GM21576 (cell line): ENCODE results near the gene ZNF664.
A peak's percentile ranks its signal among the peaks of the same experiment; 100 is the strongest.

Source experiments
- ATAC-seq: cut with Tn5 transposase; IDR thresholded peaks from one replicate; pipeline ENCODE4 v1.9.1; 2021; ENCODE audit warnings: mild to moderate bottlenecking, moderate library complexity; ENCODE audit not compliant: unreplicated experiment

The ZNF664 gene

DNA sequence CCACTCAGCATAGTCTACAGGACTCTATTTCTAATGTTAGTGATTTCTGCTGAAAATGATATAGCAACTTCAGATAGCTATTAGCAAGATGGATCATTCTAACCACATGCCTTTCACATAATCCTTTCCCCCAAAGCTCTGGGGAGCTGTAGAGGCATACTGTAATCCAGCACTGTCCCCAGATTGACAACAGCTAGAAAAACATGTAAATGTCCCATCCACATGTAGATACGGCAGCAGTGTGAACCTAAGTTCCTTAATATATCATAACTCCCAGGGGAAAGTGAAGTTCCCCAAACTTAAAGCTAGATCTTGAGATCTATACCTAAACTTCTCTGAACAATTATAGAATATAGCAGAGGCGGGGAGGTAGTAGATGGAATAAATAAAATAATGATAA is 14.0 kb downstream of the ZNF664 start:
- ATAC-seq, result no peak

DNA sequence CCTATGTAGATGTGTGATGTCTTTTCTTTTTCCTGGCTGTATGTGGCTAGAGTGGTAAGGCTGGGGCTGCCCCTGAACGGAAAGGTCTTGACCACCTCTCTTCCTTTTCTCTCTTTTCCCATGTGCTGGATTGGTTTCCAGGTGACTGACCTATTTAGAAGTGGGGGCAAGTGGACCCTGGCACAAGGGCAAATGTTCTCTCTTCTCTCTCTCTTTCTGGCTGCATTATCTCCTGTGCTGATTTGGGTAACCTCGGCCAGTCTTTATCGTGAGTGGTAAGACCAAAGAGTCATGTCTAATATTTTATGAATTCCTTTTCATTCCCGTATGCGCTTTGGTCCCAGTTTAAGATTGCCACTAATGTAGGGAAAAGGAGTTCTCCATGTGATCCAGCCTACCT is 16.2 kb downstream of the ZNF664 start:
- ATAC-seq, result no peak

DNA sequence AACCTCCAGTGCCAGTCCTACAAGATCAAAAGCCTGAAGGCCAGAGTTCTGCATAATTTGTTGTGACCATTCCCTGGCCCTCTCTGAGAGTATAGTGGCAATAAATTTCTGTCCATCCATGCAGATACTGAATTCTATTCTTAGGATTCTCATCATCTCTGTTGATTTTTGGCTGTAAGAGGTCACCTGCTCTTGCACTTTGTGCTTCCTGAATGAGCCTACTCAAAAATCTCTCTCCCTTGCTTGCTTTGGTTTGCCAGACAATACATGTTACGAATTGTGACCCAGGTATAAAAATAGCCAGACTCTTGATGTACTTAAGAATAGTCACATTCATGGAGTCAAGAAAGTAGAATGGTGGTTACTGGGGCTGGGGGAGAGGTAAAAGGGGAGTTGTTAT is 16.7 kb downstream of the ZNF664 start:
- ATAC-seq, result no peak

DNA sequence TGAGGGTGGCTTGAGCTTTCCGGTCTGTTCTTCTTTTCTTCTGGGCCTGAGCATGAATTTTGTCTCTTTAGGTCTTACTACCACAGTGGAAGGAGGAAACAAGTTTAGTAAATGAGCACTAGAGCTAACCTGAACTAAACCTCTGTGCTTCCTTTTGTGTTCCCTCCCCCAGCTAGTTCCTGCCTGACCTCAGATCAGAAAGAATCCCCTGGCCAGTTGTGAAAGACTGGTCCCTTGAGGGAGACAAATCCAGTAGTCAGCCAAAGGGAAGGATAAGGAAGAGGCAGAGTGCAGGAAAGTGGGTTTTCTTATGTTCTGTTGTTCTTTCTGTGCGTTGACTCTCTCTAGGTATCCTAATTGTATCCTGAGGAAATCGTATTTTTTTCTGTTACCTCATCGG is 17.5 kb downstream of the ZNF664 start:
- ATAC-seq, result no peak

DNA sequence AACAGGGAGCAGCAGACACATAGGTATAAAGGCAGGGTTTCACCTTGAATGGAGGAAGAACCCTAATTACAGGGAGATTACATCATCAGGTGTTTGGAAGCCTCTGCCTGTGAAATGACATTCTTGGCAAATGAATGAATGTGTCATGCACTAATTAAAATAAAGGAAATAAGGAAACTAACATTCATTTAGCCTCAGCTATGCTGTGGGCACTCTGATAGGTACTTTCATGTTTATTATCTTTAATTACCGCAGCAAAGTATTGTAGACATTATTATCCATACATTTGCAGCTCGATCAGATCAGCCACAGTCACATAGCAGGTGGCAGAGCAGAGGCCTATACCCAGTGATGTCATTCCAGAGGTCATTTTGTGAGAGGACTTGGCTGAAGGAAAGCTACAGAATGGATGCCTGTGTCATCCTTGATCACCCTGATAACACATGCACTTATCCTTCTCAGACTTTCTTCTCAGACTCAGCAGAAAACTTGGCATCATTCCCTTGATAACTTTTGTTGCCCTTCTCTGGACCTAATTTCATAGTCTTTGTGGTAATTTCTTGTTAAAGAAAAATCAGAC is 18.4 kb downstream of the ZNF664 start:
- ATAC-seq, result no peak

DNA sequence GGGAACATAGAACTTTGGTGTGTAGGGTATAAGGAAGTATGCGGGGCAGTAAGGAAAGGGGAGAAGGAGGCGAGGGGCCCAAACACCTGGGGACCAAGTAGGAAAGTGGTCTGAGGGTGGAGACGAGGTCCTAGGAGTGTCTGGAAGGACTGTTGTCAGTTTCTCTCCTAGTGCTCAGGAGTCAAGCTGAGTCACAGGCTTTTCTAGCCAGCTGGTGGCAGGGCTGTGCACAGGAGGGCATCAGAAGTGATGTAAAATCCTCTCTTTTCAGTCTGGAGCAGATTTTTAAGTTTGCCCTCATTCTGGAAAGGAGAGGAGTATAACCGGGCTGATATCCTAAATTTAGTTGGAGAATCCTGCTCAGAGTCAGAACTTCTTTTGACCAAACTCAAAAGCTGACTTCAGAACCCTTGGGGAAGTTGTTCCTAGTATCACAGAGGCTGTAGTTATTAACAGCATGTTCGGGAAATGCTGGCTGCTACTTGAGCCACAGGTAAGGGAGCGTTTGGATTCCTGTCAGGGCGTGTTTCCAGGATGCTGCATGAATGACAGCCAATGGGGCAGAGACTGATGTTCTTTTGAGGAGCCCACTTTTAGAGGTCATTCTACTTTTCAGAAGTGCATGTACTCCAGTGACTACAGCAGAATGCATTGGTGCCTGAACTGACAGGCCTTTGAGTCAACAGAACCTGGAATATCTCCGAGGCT is 19.3 kb downstream of the ZNF664 start:
- ATAC-seq, result no peak

DNA sequence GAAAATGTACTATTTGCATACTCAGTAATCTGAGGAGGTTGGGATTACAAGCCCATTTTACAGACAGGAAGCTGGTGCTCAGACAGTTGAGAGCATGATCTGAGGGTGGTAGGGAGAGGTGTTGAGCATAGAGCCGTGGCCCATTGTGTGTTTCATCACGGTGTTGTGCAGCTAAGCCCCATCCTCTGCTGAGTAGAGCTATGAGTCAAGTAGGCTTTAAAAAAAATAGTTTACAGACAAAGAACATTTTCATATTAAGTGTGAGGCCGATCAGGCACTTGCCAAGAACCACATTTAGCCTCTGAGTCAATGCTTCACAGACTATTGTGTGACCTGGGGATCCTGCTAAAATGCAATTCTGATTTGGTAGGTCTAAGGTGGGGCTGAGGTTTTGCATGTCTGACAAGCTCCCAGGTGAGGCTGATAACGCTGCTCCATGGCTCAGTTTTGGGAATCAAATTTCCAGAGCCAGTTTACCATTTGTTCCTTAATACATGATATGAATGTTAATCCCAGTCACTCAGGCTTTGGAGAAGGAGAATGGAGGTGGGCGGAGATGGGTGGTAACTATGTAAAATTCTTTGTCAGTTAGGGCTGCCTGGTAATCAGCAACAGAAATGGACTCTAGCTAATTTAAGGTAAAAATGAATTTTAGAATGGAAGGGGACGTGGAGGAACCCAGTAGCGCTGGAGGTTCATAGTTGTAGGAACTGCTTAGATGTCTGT is 22.2 kb downstream of the ZNF664 start:
- ATAC-seq, result no peak

DNA sequence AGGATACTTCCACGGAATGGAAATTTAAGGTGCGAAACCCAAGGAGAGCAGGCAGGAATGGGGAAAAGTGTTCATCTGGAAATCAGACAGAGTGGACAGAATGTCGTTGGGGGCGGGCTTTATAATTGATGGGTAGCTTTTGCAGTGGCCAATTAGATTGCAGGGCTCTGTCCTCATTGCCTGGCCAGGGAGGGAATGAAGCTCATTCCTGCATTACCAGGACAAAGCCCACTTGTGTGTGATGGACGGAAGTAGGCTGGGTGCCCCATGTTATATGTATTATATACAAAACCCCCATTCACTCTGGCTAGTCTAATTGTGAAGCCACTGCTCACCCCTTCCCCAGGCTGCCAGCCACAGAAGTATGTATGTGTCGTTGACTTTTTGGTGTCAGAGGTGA is 23.6 kb downstream of the ZNF664 start:
- no peak for ATAC-seq

DNA sequence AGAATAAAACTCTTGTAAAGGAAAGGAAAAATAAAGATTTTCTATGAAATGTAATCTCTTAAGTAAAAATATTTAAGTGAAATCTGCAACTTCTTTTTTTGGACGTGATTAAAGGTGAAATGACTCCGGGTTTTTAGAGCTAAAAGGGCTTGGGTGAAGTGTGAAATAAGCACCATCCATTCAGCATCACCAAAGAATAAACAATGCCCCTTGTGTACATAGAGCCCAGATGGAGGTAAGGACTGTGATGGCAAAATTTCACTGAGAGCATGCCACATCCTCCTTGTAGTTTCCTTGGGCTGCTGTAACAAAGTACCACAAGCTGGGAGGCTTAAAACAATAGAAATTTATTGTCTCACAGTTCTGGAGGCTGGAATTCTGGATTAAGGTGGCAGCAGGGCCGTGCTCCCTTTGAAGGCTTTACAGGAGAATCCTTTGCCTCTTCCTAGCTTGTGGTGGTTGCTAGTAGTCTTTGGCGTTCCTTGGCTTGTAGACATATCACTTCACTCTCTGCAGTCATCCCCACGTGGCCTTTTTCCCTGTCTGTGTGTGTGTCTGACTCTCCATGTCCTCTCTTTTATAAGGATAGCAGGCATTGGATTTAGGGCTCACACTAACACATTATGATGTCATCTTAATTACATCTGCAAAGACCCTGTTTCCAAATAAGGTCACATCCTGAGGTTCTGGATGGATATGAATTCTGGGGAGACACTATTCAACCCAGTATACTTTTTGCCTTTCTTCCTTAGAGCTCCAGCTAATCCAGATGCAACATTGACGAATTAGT is 24.2 kb downstream of the ZNF664 start:
- ATAC-seq, result no peak

DNA sequence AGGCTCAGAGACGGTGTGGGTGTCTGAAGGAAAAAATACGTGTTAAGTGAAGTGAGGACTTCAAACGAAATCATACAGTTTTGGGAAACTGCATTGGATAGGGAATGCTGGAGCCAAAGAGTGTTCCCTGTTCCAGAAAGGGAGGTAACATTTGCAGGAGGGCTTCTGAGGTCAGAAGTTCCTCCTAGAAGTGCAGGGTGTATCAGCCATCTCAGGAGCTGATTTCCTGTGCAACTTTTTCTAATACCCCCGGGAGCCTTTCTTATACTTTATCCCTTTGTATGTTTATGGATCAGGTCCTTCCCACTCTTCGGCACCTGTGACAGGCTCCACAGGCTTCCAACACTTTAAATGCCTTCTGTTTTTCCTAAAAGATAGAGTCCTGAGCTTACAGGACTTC is 24.9 kb downstream of the ZNF664 start:
- ATAC-seq, result no peak

DNA sequence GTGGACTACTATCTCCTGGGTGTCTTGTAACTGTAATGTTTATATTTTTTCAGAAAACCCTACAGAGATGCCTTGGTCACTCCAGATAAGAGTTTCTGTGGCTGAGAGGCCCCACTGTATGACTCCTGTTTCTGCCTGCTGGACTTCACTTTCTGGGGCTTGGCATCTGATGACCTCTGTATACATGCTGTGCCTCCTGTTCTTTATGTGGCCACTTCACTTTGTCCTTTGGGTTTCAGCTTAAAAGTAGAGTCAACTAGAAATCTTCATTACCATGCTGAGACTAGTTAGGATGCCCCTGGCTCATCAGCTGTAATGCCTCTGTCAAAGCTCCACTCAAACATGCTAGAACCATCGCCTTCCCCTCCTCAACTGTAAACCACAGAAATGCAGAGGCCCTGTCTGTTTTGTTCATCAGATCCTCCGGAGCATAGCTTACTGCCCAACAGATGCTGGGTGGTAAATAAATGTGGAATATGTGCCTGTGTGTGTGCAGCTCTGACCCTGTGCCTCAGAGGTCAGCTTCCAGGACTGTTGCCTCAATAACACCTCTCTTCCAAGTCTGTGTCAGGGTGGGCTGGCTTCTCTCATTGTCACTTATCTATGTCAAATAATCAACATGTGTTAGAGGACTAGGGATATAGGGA is 25.5 kb downstream of the ZNF664 start:
- ATAC-seq, result no peak

DNA sequence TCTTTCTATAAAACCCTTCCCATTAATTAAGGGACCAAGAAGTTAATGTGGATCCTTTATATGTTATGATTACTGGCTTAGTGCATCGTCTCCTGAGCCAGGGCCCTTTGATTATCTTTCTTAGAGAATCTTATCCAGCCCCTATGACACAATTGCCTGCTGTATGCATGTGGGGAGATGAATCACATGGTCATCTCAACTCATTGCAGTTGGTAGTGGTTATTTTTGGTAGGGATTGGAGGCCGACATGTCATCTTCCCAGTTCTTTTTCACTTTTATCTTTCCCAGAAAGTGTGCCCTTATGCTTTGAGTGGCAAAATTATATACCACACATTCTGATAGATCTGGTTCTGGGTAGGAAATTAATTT is 26.0 kb downstream of the ZNF664 start:
- ATAC-seq, result no peak

DNA sequence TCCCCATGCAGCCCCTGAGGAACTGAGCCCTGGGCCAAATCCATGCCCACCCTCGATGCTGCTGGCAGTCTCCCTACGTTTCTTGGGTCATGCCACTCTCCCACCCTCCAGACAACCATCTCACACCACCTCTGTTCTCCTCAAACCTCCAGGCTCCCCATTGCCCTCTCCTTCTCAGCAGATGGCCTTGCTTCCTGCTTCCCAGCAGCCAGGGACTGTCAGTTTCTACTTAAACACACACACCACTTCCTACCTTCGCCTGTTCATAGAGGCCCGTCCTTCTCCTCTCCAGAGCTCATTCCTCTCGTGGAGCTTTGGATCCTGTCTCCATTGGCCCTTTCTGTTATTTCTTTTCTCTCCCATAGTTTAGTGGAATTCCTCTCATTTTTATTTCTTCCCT is 27.1 kb downstream of the ZNF664 start:
- ATAC-seq, result no peak

DNA sequence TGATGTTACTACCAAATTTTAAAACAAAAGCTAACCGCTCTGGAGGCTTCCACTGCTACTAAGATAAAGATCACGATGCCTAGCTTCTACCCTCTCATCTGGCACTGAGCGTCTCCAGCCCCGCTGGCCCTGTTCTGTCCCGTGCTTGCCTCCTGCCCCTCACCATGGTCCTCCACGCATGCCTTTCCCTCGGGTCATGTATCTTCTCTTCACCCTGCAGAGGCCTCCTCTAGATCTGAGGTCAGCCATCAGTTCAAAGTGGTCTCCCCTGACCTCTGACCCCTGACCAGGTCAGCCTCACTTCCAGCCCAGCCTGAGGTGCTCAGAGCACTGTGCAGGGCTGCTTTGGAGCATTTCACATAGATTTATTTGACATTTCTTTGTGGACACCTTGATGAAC is 28.3 kb downstream of the ZNF664 start:
- ATAC-seq, result no peak

DNA sequence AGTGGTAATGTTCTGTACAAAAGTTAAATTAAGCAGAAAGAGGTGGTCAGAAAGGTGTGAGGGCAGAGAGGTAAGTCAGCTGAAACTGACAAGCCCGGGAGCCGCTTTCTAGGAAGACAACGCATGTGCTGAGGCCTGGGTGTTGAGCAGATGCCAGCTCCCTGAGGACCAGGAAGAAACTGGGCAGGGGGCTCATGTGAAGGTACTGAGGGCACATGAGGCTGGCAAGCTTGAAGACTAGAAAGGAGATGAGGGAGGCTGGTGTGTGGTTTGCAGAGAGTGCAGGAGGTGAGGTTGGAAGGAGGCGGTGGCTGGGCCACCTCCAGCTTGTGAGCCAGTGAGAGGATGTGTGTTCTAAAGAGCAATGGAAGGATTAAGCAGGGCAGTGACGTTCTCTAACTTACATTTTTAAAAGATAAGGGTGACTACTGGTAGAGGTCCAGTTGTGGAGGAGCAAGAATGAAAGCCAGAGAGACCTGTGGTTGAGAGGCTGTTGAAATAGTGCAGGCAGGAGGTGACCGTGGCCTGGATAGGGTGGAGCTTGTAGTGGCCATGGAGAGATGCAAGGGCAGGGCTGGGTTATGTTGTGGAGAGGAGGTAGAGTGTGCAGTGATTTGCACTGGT is 29.1 kb downstream of the ZNF664 start:
- no peak for ATAC-seq

DNA sequence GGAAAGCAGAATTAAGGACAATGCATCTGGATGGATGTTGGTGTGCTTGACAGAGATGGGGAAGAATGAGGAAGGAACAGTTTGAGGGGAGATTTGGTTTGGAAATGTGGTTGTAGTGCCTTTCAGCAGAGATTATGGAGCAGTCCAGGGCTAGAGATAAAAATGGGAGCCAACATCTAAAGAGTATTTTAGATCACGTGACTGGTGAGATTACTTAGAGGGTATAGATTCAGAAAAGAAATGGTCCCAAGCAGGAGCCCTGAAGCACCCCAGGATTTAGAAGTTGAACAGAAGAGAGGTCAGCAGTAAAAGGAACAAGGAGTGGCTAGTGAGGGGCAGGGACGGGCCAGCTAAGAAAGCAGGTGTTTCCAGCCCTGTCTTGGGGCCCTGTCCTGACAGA is 29.6 kb downstream of the ZNF664 start:
- no peak for ATAC-seq

DNA sequence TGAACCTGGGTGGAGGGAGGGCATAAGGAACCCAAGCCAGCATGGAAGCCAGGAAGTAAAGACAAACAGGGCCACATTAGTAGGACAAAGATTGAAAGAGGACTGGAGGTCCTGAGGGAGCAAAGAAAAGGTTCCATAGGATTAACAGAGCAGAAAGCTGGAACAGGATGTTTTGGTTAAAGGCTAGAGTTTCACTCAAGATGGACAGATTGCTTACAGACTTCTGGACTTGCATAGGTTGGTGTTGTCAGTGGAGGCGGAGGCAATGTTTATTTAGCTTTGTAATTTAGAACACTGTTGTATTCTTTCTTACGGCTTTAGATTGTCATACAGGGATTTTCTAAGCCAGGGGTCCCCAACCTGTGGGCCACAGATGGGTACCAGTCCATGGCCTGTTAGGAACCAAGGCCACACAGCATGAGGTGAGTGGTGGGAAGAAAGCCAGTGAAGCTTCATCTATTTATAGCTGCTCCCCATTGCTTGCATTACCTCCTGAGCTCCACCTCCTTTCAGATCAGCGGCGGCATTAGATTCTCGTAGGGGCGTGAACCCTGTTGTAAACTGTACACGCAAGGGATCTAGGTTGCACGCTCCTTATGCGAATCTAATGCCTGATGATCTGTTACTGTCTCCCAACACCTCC is 31.3 kb downstream of the ZNF664 start:
- ATAC-seq, result no peak

DNA sequence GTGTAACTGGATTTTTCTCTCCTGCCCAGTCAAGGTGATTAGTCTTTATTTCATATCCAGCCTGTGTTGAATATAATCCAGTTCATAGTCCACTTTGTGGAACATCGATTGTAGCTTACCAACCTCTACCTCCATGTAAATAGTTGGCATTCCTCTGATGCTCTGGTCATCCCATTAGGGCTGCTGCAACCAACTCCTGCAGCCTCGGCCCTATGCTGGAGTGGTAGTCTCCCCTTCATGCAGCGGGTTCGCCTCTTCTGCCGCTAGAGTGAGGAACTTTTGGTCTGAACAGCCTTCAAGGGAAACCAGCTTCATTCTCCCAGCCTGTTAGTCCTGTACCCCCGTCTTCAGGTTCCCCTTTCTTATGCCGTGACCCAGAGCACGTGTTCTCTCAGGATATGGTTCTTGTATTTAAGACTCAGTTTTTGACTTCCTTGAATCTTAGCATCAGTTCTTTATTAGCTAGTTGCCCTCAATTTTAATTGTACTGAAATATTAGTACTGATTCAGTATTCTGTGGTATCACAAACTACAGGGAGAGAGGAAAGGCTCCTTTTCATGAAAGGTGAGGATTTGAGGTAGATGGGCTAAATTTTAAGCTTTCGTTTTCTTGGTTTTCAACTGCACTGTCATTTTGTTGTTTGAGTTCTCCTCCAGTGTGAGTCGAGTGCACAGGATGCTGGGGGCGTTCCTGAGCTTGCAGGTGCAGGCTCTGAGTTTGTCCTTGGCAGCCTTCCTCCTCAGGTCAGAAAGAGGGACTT is 33.2 kb downstream of the ZNF664 start:
- peak; percentile 59 for ATAC-seq
